Stimulated activated naive B cell treated with anti-CD40 and anti-IgM and Interleukin-4, amounts not matched to agents 10 μg/mL and 1 μg/mL and 100 μg/mL, for 72 hours (primary cell): Measurements from ENCODE around the gene SEMA3D.
A peak's percentile ranks its signal among the peaks of the same experiment; 100 is the strongest.

ENCODE experiments used
- ATAC-seq, 2 donors: fragments of 150-1000 bp; cut with Tn5 transposase; replicated peaks; 2 replicates each; pipeline ENCODE4 v1.10.0; 2021; ENCODE audit warnings: moderate library complexity in 1 of 2
- DNase-seq: peaks from one replicate; pipeline ENCODE4 v3.0.0; 2021
- H3K27ac Mint-ChIP-seq: one replicate; pipeline ENCODE4 v1.8.0; 2022; ENCODE audit warnings: mild to moderate bottlenecking, mixed read lengths
- H3K27me3 Mint-ChIP-seq, 2 donors: one replicate each; pipeline ENCODE4 v1.8.0; 2022; ENCODE audit warnings: mixed read lengths in 2 of 2
- H3K36me3 Mint-ChIP-seq, 2 donors: one replicate each; pipeline ENCODE4 v1.8.0; 2022; ENCODE audit warnings: mixed read lengths in 2 of 2, mild to moderate bottlenecking in 1 of 2
- H3K4me1 Mint-ChIP-seq, 2 donors: one replicate each; pipeline ENCODE4 v1.8.0; 2022; ENCODE audit warnings: mixed read lengths in 2 of 2, mild to moderate bottlenecking in 1 of 2
- H3K4me3 Mint-ChIP-seq, 2 donors: one replicate each; pipeline ENCODE4 v1.8.0; 2022; ENCODE audit warnings: mild to moderate bottlenecking in 2 of 2, mixed read lengths in 2 of 2, moderate library complexity in 1 of 2
- H3K9me3 Mint-ChIP-seq, 2 donors: one replicate each; pipeline ENCODE4 v1.8.0; 2022; ENCODE audit warnings: mixed read lengths in 2 of 2, mild to moderate bottlenecking in 1 of 2

Gene SEMA3D

DNA sequence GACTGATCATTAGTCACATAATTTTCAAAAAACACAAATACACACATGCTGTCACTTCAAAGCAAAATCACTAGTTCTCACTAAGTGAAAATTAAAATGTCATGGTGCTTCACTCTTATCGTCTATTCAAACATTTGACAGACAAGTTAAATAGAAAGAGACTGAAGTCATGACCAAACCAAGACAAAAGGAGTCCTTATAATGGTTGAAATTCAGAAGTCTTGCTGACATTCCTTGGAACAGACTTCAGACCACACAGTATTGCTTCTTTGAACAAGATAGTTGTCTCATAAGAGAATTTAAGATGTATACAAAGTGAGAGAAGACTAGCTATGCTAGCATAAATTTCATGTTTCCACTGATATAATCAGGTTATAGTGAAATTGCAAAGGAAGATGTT lies 119.5 kb downstream of the SEMA3D start:
- H3K36me3 Mint-ChIP-seq, result no peaks in the 10 kb centered on the region
- no peaks in the 10 kb centered on the region for H3K27me3 Mint-ChIP-seq
- no peak overlapping the region for H3K4me3 Mint-ChIP-seq
- no peak for DNase-seq
- H3K4me1 Mint-ChIP-seq, result no peaks in the 10 kb centered on the region
- no peak for ATAC-seq
- no peaks in the 10 kb centered on the region for H3K9me3 Mint-ChIP-seq
- H3K27ac Mint-ChIP-seq, result no peak overlapping the region

DNA sequence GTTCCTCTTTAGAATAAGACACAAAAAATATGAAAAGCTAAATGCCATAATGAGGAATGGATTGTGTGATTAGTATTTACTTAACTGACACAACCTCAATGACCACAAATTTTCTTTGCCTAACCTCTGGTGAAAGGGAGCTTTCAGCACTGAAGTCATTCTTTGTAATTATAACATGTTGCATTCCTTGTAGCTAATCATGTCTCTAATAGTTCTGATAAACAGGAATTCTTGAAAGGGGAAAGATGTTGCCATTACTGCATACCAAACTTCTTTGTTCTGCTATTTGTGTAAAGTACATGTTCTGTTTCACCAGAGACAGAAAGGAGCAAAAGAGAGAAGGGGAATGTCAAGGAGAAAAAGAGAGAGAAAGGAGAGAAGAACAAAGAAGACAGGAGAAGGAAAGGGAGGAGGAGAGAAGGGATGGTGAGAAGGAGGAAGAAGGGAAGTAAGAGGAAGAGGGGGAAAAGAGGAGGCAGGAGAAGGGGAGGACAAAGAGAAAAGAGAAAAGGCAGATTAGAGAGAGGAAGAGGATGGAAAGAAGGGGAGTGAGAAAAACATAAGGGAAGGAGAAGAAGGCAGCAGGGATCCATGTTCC lies 120.9 kb downstream of the SEMA3D start:
- Mint-ChIP-seq H3K4me3 (no peak overlapping the region), H3K36me3 (no peaks in the 10 kb centered on the region), H3K9me3 (no peaks in the 10 kb centered on the region), H3K4me1 (no peaks in the 10 kb centered on the region), H3K27me3 (no peaks in the 10 kb centered on the region), H3K27ac (no peak overlapping the region)
- ATAC-seq, result no peak
- no peak for DNase-seq

DNA sequence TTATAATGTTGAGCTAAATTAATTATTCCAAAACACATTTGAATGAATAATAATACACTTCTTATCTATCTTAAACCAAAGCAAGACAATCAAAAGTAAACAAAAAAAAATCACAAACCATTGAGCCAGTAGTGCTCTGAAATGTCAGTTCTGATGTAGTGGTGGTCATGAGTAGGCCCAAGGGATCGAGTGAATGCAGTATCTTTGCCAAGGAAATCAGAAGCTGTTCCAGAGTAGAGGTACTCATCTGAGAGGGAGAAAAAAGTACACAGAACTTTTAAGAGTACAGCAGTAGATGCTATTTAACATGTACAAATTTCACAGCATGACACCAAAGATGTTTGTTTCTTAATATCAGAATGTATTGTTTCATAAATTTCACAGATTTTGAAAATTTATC lies 121.5 kb downstream of the SEMA3D start:
- no peak overlapping the region for H3K4me3 Mint-ChIP-seq
- no peaks in the 10 kb centered on the region for H3K36me3 Mint-ChIP-seq
- H3K9me3 Mint-ChIP-seq, result no peaks in the 10 kb centered on the region
- no peak for ATAC-seq
- no peak overlapping the region for H3K27ac Mint-ChIP-seq
- no peaks in the 10 kb centered on the region for H3K4me1 Mint-ChIP-seq
- no peaks in the 10 kb centered on the region for H3K27me3 Mint-ChIP-seq
- DNase-seq, result no peak

DNA sequence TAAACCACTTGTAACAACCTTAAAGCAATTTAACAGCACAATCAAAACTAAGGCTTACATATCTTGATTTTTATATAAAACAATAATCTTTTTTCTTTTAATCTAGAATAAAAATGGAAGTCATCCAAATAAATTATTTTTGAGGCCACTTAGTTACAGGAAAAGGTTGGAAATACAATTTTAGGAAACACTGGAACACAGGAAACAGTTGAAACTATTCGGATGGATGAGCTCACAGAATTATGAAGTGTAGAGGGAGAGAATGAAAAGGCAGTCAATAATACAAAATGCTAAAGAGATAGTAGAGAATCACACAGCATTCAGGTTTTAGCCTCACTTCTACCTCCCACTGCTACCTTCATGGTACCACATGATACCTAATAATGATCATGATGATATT lies 124.2 kb downstream of the SEMA3D start:
- H3K36me3 Mint-ChIP-seq, result no peaks in the 10 kb centered on the region
- no peak overlapping the region for H3K27ac Mint-ChIP-seq
- DNase-seq (no peak), ATAC-seq (no peak)
- H3K9me3 Mint-ChIP-seq, result no peaks in the 10 kb centered on the region
- H3K27me3 Mint-ChIP-seq, result no peaks in the 10 kb centered on the region
- H3K4me1 Mint-ChIP-seq, result no peaks in the 10 kb centered on the region
- no peak overlapping the region for H3K4me3 Mint-ChIP-seq

DNA sequence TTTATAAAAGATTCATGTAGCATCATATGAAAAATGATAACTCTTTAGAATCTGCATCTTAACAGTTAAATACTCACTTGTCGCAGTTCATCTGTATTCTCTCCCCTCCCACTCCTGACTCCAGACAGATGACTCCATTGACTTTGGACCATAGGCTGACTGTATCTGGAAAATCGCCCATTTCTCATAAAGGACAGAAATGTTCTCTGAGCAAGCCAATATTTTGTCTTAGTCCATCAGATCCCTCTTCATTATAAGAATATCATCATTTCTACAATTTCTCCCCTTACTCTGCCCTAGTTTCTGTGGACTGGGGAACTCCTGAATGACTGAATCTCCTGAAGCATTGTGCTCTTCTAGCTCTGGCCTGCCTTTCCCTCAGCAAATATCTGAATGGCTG lies 125.4 kb downstream of the SEMA3D start:
- Mint-ChIP-seq H3K4me1 (no peaks in the 10 kb centered on the region), H3K9me3 (no peaks in the 10 kb centered on the region), H3K36me3 (no peaks in the 10 kb centered on the region), H3K4me3 (no peak overlapping the region), H3K27ac (no peak overlapping the region), H3K27me3 (no peaks in the 10 kb centered on the region)
- no peak for ATAC-seq
- DNase-seq, result no peak

DNA sequence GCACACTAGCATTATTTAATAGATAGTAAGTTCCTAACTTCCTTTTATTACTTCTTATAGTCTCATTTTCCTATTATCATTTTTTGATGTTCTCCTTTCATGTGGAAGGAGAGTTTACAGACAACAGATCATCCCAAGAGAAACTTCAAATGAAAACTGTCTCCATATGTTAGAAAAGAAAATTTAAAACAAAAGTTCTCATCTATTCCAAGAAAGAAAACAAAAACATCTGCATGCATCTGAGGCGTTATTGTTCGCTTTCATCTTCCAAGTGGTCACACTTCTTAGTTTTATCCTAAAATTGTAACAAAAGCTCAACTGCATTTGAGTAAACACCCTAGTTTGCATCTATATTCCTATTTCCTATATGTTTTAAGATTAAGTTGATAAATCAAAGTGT lies 126.2 kb downstream of the SEMA3D start:
- H3K27ac Mint-ChIP-seq, result no peak overlapping the region

DNA sequence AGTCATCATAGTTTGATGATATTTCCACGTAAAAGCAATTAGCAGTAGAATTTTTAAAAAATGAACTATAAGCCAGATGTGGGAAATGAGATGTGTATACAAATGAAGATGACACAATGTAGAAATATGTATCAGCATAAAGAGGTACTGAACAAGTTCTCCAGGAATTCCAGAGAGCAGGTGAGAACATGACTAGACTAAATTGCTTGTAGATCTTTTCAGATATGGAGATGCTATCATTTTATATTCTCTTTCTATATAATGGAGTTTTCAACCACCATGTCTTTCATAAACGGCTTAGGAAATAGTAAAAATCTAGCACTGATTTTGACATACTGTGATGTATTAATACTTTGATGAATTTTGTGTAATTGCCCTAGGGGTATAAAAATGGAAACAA lies 130.9 kb downstream of the SEMA3D start:
- no peak overlapping the region for H3K4me3 Mint-ChIP-seq
- H3K4me1 Mint-ChIP-seq, result no peaks in the 10 kb centered on the region
- no peak for ATAC-seq
- H3K27me3 Mint-ChIP-seq, result no peaks in the 10 kb centered on the region
- no peak for DNase-seq
- no peaks in the 10 kb centered on the region for H3K9me3 Mint-ChIP-seq
- no peaks in the 10 kb centered on the region for H3K36me3 Mint-ChIP-seq
- H3K27ac Mint-ChIP-seq, result no peak overlapping the region

More for the DNA sequence above, 126.2 kb downstream of the SEMA3D start:
- Mint-ChIP-seq H3K27me3 (no peaks in the 10 kb centered on the region), H3K9me3 (no peaks in the 10 kb centered on the region), H3K4me3 (no peak overlapping the region), H3K4me1 (no peaks in the 10 kb centered on the region), H3K36me3 (no peaks in the 10 kb centered on the region)
- no peak for ATAC-seq
- DNase-seq, result no peak

DNA sequence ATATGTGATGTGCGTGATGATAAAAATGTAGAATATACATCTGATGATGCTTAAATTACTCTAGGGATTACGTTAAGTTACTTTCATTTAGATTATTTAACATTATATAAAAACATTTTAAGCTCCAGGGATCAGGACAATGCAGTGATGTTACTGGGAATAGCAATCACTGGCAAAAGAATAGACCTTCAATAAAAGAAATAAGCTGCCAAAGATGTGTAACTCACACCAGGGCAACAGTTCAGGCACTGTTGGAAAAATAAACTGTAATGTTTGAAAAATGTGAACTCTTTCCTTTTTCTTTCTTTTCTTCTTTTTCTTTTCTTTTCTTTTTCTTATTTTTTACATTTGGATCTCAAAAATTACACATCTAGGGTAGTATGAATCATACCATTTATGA lies 131.7 kb downstream of the SEMA3D start:
- Mint-ChIP-seq H3K36me3 (no peaks in the 10 kb centered on the region), H3K27ac (no peak overlapping the region), H3K4me1 (no peaks in the 10 kb centered on the region), H3K9me3 (no peaks in the 10 kb centered on the region), H3K27me3 (no peaks in the 10 kb centered on the region), H3K4me3 (no peak overlapping the region)
- ATAC-seq (no peak), DNase-seq (no peak)

DNA sequence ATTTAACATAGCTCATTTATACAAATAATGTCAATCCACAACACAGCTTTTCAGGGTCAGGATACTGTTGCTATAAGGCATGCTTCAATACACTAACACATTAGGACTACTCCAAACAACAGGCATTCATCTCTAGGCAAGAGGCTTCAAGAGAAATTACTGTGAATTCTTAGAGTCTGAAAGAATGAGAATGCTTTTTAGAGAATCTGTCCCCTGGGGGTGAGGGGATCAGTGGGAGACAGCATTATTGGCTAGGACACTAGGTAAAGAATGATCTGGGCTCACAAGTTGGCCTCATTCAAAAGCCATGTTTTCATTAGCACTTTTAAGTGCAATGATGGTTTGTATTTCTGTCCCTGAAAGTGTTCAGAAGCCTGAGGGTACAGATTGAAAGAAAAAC lies 132.6 kb downstream of the SEMA3D start:
- Mint-ChIP-seq H3K4me3 (no peak overlapping the region), H3K27ac (no peak overlapping the region), H3K27me3 (no peaks in the 10 kb centered on the region), H3K4me1 (no peaks in the 10 kb centered on the region), H3K36me3 (no peaks in the 10 kb centered on the region), H3K9me3 (no peaks in the 10 kb centered on the region)
- ATAC-seq (no peak), DNase-seq (no peak)

DNA sequence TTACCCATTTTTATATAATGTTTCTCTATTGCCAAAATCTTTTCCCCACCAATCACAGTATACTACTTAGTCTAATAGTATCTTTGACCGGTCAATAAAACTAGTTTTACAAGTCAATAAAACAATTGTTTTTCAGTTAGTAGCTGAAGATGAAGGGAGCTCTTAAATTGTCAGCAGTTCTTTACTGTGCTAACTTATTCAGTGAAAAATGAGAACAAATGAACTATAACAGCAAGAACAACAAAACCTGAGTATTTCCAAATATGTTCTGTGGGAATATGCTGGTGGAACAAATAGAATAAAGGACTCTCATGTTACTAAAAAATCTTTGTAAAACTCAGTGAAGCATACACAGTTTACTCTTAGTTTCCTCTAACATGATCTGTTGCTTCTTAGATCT lies 134.0 kb downstream of the SEMA3D start:
- no peak for ATAC-seq

DNA sequence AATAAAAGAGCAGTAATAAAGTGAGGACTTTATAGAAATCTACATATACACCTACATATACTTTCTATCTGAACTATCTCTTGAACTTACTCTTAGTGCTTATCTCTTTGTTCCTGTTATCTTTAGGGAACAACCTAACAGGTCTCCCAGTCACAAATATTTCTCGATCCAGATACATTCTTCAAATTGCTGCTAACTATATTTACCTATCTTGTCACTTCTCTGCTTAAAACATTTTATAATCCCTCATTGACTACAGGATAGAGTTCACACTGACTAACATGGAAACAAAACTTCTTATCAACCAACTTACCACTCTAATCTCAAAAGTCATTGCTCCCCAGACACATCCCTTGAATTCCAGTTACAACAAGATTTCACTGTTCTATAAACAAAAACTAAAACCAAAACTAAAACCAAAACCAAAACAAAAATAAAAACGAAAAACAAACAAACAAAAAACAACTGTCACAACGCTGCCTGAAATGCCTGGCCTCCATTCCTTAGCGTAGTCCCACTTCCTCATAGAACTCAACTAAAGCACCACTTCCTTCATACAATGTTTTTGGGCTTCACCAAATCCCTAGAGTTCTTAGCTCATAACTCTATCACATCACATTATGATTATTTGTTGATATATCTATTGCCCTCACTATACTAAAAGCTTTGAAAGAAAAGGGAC lies 134.7 kb downstream of the SEMA3D start:
- Mint-ChIP-seq H3K27ac (no peak overlapping the region), H3K27me3 (no peaks in the 10 kb centered on the region), H3K4me1 (no peaks in the 10 kb centered on the region), H3K9me3 (no peaks in the 10 kb centered on the region), H3K4me3 (no peak overlapping the region), H3K36me3 (no peaks in the 10 kb centered on the region)
- ATAC-seq (no peak), DNase-seq (no peak)

More for the DNA sequence above, 134.0 kb downstream of the SEMA3D start:
- H3K9me3 Mint-ChIP-seq, result no peaks in the 10 kb centered on the region
- no peaks in the 10 kb centered on the region for H3K27me3 Mint-ChIP-seq
- no peak overlapping the region for H3K27ac Mint-ChIP-seq
- H3K36me3 Mint-ChIP-seq, result no peaks in the 10 kb centered on the region
- H3K4me1 Mint-ChIP-seq, result no peaks in the 10 kb centered on the region
- no peak for DNase-seq
- H3K4me3 Mint-ChIP-seq, result no peak overlapping the region

DNA sequence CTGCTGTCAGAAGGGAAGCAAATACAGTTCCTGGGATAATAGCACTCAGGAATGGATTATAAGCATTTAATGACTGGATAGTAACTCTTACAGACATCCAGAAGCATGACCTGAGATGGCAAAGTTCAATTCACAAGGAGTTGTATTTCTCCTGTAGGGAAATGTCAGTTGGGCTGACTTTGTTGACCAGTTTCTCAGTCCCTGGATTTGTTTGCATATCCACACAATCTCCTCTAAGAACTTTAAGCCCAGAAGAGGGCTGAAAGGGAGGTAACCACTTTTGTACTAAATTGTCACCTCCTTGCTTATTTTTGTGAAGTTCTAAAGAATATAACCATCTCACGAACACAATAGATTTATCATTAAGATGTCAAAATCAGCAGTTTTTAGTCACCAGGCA lies 140.3 kb downstream of the SEMA3D start:
- H3K27me3 Mint-ChIP-seq, result no peaks in the 10 kb centered on the region
- H3K4me1 Mint-ChIP-seq, result no peaks in the 10 kb centered on the region
- H3K27ac Mint-ChIP-seq, result no peak overlapping the region
- no peaks in the 10 kb centered on the region for H3K36me3 Mint-ChIP-seq
- ATAC-seq (no peak), DNase-seq (no peak)
- H3K9me3 Mint-ChIP-seq, result no peaks in the 10 kb centered on the region
- H3K4me3 Mint-ChIP-seq, result no peak overlapping the region

DNA sequence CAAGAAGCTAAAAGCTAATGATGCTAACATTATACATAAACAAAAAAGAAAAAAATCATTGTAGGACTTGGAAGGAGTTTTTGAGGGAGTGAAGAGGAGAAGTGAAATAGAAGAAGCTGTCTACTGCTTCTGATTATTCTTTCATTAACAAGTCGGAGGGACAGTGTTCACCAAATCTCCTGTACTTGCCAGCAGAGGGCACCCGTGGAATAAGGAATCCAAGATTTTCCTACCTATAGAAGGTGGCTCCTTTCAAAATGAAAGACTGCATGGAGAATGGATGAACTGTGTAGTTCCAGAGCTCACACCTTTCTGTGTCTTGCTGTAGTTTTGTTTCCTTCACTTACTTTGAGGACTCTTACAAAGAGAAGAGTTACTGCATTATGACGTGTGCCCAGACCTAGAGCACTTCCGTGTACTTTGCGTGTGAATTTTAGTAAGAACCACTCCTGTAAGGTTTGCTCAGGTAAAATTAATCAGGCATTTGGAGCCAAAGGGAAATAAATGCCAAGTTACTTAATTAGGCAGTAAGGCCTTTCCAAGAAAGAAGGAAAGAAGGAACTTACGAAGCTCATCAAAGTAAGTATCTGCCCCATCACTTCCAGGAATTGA lies 145.1 kb downstream of the SEMA3D start:
- Mint-ChIP-seq H3K36me3 (no peaks in the 10 kb centered on the region), H3K9me3 (no peaks in the 10 kb centered on the region), H3K4me3 (no peak overlapping the region), H3K4me1 (peaks cover 0 to 2% of the 10 kb centered on the region in 2 donors), H3K27ac (no peak overlapping the region), H3K27me3 (no peaks in the 10 kb centered on the region)
- DNase-seq (peak; percentile 41), ATAC-seq (peak; percentile 80 to 85)

DNA sequence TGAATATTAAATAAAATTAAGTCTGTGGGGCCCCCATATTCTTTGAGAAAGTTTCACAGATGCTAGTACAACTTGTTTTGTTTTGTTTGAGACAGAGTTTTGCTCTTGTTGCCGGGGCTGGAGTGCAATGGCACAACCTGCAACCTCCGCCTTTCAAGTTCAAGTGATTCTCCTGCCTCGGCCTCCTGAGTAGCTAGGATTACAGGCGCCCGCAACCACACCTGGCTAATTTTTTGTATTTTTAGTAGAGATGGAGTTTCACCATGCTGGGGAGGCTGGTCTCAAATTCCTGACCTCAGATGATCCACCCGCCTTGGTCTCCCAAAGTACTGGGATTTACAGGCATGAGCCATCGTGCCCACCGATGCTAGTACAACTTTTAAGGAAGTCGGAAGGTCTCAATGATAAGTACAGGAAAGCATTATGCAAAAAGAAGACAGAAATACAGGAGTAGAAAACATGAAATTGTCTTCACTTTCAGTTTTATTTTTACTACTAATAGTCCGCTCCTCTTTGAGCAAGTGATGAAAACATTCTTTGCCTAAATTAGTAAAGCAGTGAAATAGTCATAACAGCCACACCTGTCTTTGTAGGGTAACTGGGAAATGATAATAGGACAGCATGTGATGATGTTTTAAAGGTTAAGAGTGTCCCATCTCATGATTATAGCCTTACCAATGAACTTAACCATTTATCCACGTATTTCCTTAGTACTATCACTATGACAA lies 147.5 kb downstream of the SEMA3D start:
- no peaks in the 10 kb centered on the region for H3K27me3 Mint-ChIP-seq
- no peaks in the 10 kb centered on the region for H3K36me3 Mint-ChIP-seq
- ATAC-seq, result peak; percentile 31 to 39
- no peak overlapping the region for H3K27ac Mint-ChIP-seq
- H3K4me1 Mint-ChIP-seq, result peaks cover 0 to 2% of the 10 kb centered on the region in 2 donors
- no peaks in the 10 kb centered on the region for H3K9me3 Mint-ChIP-seq
- DNase-seq, result no peak
- H3K4me3 Mint-ChIP-seq, result no peak overlapping the region

DNA sequence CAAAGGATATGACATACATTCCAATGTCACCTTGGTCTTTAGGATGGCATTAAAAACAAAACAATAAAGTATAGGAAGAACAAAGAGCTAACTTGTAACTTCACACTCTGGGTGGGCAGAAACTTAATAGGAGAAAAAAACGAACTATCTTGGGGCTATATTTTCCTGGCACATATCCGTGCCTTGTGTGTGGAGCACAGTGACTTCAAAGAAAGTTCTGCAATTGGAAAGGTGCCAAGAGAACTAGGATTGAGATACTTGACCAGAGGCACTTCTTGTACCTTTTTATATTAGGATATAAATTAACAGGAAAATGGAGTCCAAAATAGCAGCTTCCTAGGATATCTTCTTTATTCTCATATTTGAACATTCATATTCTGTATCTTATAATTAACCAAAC lies 148.4 kb downstream of the SEMA3D start:
- Mint-ChIP-seq H3K4me1 (peaks cover 0 to 2% of the 10 kb centered on the region in 2 donors), H3K36me3 (no peaks in the 10 kb centered on the region), H3K9me3 (no peaks in the 10 kb centered on the region), H3K27ac (no peak overlapping the region), H3K4me3 (no peak overlapping the region), H3K27me3 (no peaks in the 10 kb centered on the region)
- DNase-seq (no peak), ATAC-seq (no peak)
